Measurements from ENCODE around the gene CCNH. TPM values are rescaled to one million over a fixed set of nuclear protein-coding genes. Genes with fewer than 3 reads are reported as not detected.

The CCNH gene
- total RNA-seq, 1 experiment from 2014 or later = 160 TPM

GRCh38 chr5:87403899-87404298, 8.8 kb downstream of the CCNH start:
- no peak for DNase-seq (ENCODE audit: low spot score)

GRCh38 chr5:87403409-87403808, 9.3 kb downstream of the CCNH start:
- DNase-seq (ENCODE audit: low spot score) = no peak

- DNase-seq (ENCODE audit: low spot score) = no peak
These were observed 11.1 kb downstream of the CCNH start for GRCh38 chr5:87401626-87402025.

DNA sequence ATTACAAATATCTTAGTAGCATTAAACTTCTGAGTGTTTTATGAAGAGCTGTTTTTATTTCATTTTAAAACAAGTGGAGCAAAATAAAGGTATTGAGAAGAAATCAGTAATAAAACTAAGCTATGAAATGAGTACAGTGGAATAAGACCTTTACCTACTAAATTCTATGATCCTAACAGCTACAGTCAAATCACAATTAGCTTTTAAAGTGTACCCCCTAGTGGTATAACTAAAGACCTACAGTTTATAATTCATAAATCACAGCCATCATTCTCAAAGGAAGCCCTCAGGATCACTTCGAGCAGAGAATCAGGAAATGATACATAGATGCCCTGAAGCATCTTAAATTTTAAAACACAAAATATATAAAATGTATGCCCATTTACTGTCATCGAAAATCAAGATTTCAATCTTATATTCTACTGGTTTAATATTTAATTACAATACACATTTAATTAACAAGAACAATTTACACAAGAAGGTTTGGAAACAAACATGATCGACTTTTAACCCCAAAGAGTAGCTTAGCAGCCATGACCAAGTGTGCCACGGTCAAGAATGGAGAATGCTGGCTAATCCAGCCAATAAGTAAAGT, 12.3 kb downstream of the CCNH start:
- DNase-seq (ENCODE audit: low spot score) = peak; percentile 48

- no peak for DNase-seq (ENCODE audit: low spot score)
These were observed 13.0 kb downstream of the CCNH start for GRCh38 chr5:87399720-87400119.

DNA sequence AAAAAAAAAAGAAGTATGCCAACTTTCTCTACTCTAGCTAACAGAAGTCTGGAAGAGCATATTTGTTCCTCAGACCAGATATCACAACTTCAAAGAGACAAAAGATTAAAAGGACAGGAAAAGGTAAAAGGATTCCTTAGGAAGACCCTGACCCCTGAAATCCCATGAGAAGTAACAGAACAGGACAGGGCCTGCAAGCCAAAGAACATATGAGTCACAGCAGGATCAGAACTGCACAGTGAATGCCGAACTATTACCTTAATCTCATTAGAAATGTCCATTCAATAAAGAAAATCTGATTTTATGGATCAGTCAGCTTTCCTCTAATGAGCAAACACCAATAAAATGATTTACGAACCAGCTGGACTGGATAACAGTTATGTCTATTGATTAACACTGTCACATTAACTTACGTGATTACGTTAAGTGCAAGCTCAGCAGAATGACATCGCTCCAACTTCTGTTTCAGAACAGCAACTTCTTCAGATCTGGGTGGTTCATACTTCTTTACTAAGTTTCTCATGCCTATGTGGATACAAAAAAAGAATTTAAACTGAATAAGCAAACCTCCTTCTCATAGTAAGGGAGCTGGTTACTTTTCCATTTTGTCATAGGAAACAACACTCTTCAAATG, 13.6 kb downstream of the CCNH start:
- DNase-seq (ENCODE audit: low spot score) = no peak

GRCh38 chr5:87394411-87395165, 18.1 kb downstream of the CCNH start:
- no peak for DNase-seq (ENCODE audit: low spot score)

DNA sequence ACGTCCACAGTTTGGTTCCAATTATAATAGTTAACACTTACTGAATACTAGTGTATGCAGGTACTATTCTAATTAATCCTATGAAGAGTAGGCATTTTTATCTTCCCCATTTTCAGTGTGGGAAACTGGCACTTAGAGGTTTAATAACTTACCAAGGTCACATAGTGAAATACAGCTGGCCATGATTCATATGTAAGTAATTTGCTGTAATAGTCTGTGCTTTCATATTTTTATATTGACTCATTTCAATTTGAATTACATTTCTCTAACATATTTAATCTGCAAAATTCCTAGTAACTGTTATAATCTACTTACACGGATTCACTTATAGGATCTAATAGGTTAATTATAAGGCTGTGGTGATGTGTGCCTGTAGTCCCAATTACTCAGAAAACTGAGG, 19.4 kb downstream of the CCNH start:
- peak; percentile 84 for DNase-seq (ENCODE audit: low spot score)

DNA sequence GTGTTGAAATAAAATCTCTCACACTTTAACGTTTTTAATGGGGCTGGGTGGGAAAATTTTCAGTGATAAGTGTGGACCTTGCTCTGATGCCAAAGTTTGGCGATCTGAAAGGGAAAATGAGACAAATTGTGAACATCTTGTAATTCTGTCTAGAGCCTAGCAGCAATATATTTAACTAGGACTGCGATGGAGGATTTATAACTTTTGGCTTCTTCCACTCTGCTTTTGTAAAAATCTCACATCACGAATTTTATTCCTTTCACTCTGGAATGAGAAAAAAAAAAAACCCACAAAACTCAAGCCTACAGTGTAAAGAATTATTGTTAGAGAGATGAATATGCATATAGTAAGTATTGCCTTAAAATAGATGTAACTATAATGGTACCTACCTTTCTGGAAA, 19.9 kb downstream of the CCNH start:
- no peak for DNase-seq (ENCODE audit: low spot score)

DNA sequence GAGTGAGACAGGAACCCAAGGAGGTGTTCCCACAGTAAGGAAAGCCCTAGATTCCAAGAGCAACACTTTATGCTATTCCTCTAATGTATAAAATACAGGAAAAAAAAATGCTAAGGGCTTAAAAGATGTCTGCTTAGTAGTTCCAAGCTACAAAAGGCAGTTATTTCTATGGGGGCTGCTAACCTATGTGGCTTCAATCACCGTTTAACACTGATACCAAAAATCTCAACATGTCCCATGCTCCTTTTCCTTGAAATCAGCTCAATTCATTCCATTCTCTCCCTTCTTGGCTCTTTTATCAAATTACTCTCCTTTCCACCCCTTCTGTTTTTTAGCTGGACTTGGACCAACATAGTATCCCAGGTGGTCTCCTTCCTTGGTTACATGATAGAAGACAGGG, 20.6 kb downstream of the CCNH start:
- no peak for DNase-seq (ENCODE audit: low spot score)

- no peak for DNase-seq (ENCODE audit: low spot score)
These were observed 22.0 kb downstream of the CCNH start for GRCh38 chr5:87390576-87391199.

- no peak for DNase-seq (ENCODE audit: low spot score)
These were observed 22.7 kb downstream of the CCNH start for GRCh38 chr5:87390075-87390474.

- DNase-seq (ENCODE audit: low spot score) = no peak
These were observed 23.3 kb downstream of the CCNH start for GRCh38 chr5:87389296-87390034.

DNA sequence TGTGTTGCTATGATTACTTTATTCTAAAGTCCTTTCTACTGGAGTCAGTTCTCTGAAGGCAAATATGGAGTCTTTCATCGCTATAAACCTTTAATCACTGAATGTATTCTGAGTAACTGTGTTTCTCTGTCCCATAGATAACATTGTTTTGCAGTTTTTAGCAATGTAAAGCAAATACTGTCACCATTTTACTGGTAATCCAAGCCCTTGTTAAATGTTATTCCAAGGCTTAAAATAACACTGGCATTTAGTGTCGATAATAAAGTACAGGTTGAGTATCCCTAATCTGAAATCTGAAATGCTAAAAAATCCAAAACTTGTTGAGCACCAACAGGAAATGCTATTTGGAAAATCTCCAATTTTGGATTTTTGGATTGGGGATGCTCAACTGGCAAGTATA, 24.6 kb downstream of the CCNH start:
- DNase-seq (ENCODE audit: low spot score) = no peak

DNA sequence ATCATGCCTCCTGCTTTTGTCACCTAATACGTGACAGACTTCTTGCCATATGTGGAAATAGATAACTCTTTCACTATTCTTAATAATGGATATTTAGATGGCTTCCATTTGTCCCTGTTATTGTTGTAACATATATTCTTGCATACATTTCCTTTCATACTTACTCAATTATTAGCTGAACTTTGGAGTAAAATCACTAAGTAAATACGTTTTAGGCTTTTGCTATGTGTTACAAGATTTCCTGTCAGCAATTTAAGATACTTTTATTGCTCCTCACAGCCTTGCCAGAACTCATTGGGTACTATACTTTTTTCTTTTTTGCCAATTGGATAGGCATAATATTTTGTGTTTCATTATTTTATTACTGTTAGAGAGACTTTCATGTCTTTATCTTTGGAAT, 26.9 kb downstream of the CCNH start:
- DNase-seq (ENCODE audit: low spot score) = no peak

- peak; percentile 38 for DNase-seq (ENCODE audit: low spot score)
These were observed 29.5 kb downstream of the CCNH start for GRCh38 chr5:87383216-87383615.

GRCh38 chr5:87382224-87382623, 30.5 kb downstream of the CCNH start:
- no peak for DNase-seq (ENCODE audit: low spot score)

DNA sequence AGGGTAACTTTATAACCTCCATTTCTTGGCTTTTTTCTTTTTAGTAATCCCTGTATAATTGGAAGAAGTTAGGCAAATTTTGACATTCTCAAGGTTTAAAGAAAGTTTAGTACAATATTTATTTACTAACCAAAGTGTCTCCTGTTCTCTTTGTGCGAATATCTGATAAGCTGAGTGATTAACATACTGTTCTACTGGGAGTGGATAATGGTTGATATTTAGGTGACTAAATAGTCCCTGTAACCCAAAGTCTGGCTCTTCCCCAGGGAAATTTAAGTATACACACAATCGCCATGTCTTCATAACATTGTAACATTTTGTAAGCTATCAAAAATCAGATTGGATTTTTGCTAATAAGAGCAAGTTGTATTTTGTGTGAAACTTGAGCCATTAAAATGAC, 40.0 kb downstream of the CCNH start:
- no peak for DNase-seq (ENCODE audit: low spot score)

- DNase-seq (ENCODE audit: low spot score) = no peak
These were observed 43.3 kb downstream of the CCNH start for GRCh38 chr5:87369431-87369830.

GRCh38 chr5:87368601-87369000, 44.1 kb downstream of the CCNH start:
- DNase-seq (ENCODE audit: low spot score) = no peak

- no peak for DNase-seq (ENCODE audit: low spot score)
These were observed 45.5 kb downstream of the CCNH start for GRCh38 chr5:87367243-87367642.

Data from A172 (cell line).